GM21576 (cell line): Measurements from ENCODE around the gene SMG1.
A peak's percentile ranks its signal among the peaks of the same experiment; 100 is the strongest.
"Not testable (repeated sequence)": the region's sequence is repeated elsewhere in the genome, so short reads cannot be mapped to it uniquely, and the experiment has no call there.

ENCODE experiments used
- ATAC-seq: cut with Tn5 transposase; IDR thresholded peaks from one replicate; pipeline ENCODE4 v1.9.1; 2021; ENCODE audit warnings: mild to moderate bottlenecking, moderate library complexity; ENCODE audit not compliant: unreplicated experiment

SMG1 gene

GRCh38 chr16:18925986-18926865 lies at the start of gene SMG1:
Gene SMG1 (minus strand): TSS chr16:18926408. CDS start chr16:18926041, 367 bp downstream.
- peak; percentile 87 for ATAC-seq

DNA sequence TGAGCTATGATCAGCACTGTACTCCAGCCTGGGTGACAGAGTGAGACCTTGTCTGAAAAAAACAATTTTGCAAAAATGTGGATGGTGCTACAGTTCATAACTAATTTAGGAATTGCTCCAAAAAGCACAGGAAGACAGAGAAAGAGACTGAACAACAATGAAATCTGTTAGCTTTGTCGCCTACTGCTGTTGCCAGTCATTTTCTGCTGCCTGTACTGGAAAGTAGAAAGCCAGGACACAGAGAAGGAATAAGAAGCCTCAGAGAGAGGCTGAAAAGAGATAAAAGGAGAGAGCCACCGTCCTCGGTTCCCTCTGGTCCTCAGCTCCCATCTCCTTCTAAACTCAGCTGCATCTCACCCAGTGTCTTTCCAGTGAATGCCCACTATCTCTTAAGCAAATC lies 48.9 kb upstream of the SMG1 start:
- no peak for ATAC-seq

GRCh38 chr16:18969855-18970240 lies 43.6 kb upstream of the SMG1 start:
- no peak for ATAC-seq

- no peak for ATAC-seq
Measured at GRCh38 chr16:18969050-18969854, 43.0 kb upstream of the SMG1 start.

DNA sequence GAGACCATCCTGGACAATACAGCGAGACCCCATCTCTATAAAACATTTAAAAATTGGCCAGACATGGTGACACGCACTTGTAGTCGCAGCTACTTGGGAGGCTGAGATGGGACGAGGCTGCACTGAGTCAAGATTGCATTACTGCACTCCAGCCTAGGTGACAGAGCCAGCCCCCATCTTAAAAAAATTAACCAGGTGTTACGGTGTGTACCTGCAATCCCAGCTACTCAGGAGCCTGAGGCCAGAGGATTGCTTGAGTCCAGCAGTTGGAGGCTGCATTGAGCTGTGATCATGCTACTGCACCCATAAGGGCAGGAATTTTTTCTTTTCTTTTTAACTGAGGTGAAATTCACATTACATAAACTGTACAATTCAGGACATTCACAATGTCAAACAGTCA lies 40.6 kb upstream of the SMG1 start:
- no peak for ATAC-seq

DNA sequence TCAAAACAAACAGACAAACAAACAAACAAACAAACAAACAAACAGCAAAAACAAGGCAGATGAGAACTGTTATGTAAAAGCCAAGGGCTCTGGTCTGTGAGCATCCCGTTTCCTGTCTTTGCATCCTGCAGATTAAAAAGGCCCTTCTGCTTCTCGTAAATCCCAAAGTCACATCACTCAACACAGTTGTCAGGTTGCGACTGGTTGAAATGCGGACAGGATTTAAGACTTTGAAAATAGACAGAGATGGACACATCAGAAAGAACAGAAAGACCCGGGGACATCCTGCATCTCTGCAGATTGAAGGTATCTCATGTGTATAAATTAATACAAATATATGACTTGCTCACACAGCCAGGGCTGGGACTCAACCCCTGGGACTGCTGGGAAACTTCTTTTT lies 39.3 kb upstream of the SMG1 start:
- no peak for ATAC-seq

DNA sequence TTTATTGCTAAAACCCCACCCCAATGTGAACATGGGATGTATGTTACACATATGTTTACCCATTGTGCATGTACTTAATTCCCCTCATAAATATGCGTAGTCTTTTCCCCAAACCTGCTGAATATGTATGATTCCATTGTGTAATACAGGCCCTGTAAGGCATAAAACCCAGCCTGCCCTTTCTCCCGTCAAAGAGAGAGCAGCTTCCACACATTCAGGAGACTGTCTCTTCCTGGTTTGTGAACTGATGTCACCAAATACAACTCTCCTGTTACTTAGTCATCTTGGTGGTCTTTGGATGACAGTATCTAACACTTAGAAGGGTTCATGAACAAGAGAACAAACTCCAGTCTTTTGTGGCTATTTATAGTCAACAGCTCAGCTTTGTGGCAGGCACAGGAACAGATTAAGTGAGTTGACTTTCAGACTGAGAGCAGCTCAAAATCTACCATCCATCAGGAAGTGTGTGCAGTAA lies 32.9 kb upstream of the SMG1 start:
- ATAC-seq: no peak

DNA sequence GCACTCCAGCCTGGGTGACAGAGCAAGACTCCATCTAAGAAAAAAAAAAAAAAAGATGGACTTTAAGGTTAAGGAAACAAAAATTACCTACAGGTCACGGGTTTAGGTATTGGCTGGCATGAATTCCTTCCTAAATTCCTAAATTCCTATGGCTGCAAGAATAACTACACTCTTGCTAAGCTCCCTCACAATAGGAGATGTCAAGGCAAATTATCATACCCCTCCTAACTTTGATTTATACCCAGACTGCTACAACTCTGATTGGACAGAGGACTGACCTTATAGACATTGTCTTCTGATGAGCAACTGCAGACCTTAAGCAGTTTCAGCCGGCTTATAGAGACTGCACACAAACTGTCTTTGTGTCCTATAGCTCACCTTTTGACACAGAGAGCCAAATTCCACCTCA lies 32.4 kb upstream of the SMG1 start:
- ATAC-seq: no peak

DNA sequence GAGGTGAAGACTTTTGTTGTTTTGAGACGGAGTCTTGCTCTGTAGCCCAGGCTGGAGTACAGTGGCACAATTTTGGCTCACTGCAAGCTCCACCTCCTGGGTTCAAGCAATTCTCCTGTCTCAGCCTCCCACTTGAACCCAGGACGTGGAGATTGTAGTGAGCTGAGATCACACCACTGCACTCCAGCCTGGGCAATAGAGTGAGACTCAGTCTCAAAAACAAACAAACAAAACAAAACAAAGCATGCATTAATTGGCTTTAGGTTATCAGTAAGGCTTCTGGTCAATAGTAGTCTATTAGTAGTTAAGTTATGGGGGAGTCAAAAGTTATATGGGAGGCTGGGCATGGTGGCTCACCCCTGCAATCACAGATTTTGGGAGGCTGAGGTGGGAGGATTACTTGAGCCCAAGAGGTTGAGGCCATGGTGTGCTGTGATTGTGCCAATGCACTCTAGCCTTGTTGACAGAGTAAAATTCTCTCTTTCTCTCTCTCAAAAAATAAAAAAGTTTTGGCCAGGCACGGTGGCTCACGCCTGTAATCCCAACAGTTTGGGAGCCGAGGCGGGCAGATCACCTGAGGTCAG lies 30.5 kb upstream of the SMG1 start:
- not testable (repeated sequence) for ATAC-seq

DNA sequence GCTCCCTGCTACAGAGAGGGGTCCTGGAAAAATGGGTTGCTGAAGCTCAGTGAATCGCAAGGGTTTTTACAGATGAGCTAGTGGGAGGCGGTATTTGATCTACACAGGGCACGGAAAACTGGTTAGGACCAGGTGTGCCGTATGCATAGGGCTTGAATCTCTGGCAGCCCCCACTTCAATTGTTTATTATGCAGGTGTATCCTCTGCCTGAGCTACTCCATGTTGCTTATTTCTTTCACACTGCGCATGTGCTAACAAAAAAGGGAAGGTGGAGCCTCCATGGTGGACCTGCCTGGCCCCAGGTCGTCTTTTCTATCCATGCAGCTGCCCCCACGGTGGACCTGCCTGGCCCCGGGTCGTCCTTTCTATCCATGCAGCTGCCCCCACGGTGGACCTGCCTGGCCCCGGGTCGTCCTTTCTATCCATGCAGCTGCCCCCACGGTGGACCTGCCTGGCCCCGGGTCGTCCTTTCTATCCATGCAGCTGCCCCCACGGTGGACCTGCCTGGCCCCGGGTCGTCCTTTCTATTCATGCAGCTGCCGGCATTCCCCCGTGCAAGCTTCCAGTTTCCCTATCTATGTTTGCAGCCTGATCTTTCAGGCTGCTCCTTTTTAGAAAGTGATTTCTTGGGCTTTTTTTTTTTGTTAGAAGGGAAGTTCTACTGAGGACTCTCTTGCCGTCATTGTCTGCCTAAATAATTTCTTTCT lies 29.8 kb upstream of the SMG1 start:
- ATAC-seq: not testable (repeated sequence)

DNA sequence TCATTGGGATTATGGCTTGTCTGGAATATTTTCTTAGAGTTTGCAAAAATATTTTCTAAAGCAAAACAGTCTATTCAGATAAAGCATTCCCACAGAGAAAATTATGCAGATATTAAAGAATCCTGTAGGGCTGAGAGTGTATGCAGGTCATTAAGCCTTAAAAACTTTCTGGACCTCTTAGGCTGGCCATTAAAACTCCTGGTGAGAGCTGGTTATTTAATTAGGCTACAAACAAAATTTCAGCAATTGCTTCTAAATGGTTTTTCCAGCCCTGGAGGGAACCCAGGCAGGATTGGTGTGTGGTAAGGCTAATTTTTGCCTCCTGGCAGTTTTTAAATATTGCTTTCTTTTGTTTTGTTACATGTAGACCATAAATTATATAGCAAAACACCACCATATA lies 27.3 kb upstream of the SMG1 start:
- ATAC-seq: no peak

DNA sequence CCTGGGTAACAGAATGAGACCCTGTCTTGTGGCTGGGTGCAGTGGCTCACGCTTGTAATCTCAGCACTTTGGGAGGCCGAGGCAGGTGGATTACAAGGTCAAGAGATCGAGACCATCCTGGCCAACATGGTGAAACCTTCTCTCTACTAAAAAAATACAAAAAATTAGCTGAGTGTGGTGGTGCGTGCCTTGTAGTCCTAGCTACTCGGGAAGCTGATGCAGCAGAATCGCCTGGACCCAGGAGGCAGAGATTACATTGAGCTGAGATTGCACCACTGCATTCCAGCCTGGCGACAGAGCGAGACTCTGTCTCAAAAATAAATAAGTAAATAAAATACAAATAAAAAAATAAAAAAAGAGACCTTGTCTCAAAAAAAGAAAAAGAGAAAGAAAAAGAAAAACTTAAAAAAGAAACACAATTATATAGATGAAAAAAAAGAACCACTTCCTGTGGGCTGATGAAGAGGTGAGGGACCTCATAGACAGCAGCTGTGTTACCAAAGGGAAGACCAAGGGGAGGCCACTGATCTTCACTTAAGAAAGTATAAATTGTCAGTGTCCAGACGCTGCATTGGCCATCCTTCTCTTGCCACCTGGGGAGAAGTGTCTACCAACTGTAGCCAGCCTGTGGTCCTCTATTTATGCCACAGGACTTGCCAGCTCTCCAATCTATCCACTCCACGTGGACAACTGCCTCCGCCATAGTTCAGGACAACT lies 24.4 kb upstream of the SMG1 start:
- no peak for ATAC-seq

DNA sequence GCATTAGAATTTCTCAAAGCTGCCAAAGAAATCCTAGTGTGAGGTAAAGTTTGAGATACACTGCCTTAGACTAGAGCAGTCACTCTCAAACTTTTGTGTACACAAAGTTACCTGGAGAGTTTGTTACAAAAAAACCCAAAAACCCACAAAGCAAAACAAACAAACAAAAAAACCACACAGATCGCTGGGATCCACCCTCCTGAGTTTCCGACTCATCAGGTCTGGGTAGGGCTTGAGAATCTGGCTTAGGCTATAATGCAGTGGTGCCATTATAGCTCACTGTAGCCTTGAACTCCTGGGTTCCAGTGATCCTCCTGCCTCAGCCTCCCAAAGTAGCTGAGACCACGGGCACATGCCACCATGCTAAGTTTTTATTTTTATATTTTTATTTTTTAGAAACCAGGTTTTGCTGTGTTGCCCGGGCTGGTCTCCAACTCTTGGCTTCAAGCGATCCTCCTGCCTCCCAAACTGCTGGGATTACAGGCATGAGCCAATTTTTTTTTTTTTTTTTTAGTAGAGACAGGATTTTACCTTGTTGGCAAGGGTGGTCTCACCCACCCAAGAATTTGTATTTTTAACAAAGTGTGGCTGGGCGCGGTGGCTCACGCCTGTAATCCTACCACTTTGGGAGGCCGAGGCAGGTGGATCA lies 22.3 kb upstream of the SMG1 start:
- no peak for ATAC-seq

- ATAC-seq: no peak
Measured at GRCh38 chr16:18945233-18945632, 19.0 kb upstream of the SMG1 start.

DNA sequence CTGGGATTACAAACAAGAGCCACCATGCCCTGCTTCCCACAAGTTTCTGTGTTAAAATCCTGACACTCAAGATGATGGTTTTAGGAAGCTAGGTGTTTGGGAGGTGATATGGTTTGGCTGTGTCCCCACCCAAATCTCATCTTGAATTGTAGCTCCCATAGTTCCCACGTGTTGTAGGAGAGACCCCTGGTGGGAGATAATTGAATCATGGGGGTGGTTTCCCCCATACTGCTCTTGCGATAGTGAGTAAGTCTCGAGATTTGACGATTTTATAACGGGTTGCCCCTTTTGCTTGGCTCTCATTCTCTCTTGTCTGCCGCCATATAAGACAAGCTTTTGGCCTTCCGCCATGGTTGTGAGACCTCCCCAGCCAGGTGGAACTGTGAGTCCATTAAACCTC lies 17.2 kb upstream of the SMG1 start:
- no peak for ATAC-seq

GRCh38 chr16:18942061-18942460 lies 15.9 kb upstream of the SMG1 start:
- ATAC-seq: no peak

DNA sequence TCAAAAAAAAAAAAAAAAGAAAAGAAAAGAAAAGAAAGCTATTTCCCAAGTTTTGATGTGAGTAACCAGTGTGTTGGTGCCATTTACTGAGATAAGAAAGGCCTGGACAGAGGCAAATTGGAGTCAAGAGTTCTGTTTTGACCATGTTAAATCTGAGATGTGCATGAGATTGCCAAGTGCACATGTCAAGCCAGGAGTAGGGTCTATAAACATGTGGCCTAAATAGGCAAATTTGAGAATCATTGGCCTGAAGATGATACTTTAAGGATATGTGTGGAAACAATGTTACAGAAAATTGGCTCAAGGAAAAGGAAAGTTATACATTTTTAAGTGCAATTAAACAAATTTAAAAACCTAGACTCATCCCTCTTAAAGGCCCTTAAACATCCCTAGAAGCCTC lies 15.3 kb upstream of the SMG1 start:
- no peak for ATAC-seq

DNA sequence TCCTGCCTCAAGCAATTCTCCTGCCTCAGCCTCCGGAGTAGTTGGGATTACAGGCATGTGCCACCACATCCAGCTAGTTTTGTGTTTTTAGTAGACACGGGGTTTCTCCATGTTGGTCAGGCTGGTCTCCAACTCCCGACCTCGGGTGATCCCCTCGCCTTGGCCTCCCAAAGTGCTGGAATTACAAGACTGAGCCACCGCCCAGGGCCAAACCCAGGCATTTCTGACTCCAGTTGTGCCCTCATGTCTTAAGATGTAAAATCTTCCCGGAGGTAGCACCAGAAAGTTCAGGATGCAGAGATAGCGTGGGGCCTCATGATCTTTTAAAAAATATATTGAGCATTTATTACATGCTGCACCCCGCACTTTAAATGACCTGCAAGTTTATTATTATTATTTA lies 12.8 kb upstream of the SMG1 start:
- no peak for ATAC-seq

DNA sequence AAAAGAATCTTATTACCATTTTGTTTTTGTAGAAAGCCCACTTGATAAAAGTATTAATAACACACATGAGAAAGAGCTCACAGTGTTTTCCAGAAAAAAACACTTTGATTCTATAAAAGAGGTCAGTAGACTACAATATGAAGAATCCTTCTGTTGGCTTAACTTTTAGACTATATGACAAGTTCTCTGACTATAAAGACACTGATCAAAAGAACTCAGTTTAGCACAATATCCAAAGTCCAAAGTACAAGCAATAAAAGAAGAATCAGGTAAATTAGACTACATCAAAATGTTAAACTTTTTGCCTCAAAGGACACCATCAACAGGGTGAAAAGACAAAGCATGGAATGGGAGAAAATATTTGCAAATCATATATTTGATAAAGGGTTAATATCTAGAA lies 11.2 kb upstream of the SMG1 start:
- no peak for ATAC-seq
